A172 (cell line): ENCODE data around the gene SPINK4. TPM values are rescaled to one million over a fixed set of nuclear protein-coding genes. Genes with fewer than 3 reads are reported as not detected.
A peak's percentile ranks its signal among the peaks of the same experiment; 100 is the strongest.

ENCODE experiments used
- DNase-seq: peaks from one replicate; pipeline ENCODE4 v3.0.0-alpha.2; 2015; ENCODE audit warnings: low spot score
- total RNA-seq: library from RNA; depleted of rRNA; stranded (reverse); fragments of >200 nt; shearing (Covaris generic); gene quantifications from 2 replicates; pipeline ENCODE4 v1.2.3, GENCODE V29; 2014

Gene SPINK4
- total RNA-seq, 1 experiment from 2014 or later, result not detected

DNA sequence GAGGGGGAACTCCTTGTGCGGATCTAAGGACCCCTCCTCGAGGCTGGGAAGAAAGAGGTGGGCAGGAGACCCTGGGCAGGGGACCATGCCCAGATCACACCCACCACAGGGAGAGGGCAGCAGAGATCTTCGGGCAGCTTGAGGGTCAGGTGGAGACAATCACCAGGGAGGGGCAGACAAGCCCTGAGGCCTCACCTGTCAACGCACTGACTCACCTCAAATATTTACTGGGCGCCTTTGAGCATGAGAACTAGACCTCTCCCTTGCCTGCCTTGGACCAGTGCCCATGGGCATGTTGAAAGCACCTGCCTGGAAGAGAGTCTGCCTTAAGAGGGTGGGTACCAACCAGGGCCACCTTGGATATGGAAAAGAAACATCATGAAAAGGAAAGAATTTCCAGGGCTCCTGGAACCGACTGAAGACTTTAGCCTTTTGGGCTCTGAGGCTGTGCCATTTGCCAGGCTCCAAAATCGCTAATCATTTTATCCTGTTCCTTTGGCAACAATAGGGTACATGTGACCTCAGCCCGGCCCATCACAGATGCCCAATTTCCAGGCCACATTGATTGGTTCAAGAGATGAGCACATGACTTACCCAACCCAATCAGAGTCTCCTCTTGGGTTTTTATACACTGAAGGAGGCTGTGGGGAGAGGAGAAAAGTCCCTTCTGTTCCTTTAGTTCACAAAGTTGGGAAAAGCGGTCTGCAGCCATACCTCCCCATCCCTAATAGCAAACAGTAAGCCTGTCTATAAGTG is 10.4 kb upstream of the SPINK4 start:
- DNase-seq, result peak; percentile 59

DNA sequence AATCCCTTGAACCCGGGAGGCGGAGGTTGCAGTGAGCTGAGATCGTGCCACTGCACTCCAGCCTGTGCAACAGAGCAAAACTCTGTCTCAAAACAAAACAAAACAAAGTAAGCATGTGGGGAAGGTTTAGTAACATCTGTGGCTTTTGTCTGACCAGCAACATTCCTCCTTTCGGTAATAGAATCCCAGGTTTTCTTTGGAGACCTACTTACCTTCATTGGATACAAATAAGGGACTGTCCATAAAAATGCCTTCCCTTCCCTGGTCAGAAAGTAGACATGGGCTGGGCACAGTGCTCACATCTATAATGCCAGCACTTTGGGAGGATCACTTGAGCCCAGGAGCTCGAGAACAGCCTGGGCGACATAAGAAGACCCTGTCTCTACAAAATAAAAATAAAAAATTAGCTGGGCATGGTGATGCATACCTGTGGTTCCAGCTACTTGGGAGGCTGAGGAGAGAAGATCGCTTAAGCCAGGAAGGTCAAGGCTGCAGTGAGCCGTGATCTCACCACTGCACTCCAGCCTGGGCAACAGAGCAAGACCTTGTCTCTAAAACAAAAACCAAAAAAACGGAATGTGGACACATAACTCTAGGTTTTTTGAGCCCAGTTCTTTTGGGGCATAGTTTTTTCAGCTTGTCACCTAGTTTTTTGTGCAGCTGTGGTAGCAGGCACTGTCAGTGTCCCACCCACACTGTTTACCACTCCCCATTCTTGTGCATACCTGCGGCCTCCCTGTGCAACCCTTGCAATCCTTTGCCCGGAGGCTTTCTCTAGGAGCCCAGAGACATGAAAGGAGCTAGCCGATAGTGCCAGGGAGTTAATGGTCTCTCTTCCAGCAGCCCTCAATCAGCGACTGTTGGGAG is 9.0 kb upstream of the SPINK4 start:
- DNase-seq, result no peak

DNA sequence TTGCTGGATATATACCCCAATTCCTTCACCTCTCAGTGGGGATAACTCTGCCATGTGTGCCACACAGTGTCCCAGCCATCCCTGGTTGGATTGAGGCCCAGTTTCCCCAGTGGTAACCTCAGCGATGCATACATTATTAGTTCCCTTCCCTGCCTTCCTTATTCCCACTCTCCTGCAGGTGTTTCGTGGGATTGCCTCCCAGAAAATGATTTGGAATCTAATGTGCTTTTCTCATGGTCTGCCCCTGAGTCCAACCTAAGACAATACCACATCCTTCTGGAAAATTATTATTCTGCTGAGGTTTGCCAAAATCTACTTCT is 8.4 kb upstream of the SPINK4 start:
- DNase-seq, result no peak

DNA sequence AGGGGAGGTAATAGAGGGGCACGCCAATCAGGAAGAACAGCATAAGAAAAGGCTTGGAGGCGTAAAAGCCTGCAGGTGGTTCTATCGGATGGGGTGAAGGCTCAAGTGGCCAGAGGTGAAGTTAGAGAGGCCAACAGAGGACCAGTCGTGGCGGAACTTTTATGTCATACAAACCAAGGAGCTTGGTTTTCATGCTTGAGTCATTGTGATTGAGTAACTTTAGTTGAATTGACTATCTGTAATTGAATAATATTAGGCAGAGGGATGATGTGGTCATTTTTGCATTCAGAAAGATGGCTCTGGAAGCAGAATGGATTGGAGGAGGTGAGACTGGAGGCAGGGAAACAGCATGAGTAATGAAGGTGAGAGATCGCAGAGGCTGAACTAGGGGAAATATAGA is 7.2 kb upstream of the SPINK4 start:
- no peak for DNase-seq

DNA sequence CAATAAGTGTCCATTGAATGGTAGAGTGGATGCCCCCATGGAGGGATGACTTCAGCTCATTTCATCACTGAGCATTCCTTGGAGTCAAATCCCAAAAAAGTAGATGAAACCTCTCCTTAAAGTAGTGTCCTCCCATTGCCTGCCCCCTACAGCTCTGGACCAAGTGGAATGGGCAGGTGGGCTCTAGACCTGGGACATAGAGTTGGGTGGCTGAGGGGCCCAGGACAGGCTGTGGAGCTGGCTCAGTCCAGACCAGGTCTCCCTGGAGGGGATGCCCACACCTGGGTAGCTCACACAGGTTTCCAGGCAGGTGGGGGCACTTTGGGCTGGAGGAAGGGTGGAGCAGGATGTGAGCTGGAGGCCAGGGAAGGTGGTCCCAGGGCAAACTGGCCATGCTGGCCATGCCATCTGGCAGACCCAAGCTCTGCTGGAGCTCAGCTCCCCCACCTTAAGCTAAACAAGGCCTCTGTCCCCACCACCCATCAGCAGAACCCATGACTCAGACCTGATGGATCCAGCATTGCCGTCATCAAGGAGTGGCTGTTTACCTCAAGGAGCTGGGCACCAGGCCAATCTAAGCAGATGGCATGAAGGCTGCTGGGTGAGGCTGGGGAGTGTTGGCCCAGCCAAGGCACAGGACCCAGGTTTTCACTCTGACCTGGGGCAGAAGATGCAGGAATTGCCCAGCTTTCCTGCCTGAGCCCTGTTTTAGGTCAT is 6.2 kb upstream of the SPINK4 start:
- peak; percentile 93 for DNase-seq

DNA sequence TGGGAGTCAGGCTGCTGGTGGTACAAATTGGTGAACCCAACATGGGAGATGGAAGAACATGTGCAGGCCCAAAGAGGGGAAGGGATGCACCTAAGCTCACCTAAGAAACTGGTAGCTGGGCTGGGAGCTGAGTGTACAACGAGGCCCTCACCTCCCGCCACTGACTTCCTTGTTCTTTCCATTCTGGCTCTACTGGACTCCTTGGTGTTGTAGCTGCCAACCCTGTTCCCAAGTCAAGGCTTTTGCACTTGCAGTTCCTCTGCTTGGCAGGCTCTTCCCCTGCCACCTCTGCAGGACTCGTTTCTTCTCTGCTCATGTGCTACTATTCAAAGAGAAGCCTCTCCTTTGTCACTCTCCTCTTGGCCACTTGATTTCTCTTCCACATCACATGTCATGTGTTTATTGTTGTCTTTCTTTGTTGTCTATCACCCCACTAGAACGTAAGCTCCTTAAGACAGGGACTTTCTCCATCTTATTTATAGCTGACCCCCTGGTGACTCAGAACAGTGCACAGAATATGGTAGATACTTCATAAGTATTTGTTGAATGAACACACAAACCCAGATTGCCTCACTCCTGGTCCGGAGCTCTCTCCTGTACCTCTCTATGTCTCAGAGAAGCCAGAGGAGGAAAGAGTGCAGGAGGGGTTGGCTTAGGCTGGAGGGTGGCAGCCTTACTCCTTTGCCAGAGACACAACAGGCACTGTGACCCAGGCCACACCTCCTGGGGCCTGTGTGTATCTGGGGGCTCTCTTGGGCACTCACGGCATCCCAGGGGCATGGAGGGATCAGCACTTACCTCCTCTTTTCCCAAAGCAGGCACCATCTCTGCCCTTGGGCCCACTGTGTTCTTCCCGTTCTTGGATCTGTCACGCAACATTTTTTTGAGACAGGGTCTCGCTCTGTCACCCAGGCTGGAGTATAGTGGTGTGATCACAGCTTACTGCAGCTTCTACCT is 5.2 kb upstream of the SPINK4 start:
- DNase-seq, result no peak

DNA sequence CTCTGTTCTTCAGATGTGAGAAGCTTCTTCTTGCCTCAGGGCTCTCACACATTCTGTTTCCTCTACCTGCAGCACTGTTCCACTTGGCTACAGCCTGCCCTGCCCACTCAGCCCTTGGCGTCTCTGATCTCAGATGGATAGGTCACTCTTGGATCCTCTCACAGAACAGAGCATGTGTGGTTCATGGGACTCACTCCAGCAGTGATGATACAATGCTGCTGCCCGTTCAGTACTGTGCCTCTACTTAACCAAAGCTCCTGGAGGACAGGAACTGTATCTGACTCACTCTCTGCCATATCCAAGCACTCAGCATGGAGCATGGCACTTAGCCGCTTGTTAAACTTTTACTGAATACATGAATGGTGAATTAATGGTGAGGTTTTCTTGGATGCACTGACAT is 3.4 kb upstream of the SPINK4 start:
- no peak for DNase-seq

DNA sequence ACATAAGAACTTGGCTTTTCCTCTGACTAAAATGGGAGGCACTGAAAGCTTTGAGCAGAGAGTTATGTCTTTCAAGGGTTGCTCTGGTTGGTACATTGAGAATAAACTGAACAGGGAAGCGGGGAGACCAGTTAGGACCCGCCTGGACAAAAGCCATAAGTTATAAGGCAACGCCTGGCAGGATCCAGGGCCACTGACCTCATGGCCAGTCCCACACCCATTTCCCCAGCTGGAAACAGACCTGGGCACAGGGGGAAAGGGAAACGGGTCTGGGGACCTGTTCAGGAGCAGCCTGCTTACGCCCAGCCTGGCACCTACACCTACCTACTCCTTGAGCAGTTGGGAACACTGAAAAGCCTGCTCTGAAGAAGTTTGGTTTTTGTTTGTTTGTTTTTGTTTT is 1.3 kb downstream of the SPINK4 start:
- DNase-seq, result no peak

DNA sequence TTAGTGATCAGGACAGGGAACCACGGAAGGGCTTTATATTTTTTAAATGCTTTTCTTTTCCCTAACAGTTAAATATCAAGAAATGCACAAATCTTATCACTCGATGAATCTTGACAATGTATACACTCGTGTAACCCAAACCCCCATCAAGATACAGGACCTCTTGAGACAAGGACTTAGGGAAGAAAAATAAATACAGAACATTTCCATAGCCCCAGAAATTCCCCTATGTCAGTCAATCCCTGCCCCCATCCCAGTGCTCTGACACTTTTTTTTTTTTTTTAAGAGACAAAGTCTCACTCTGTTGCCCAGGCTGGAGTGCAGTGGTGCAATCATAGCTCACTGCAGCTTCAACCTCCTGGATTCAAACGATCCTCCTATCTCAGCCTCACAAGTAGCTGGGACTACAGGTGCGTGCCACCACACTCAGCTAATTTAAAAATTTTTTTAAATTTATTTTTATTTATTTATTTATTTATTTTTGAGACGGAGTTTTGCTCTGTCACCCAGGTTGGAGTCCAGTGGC is 2.7 kb downstream of the SPINK4 start:
- no peak for DNase-seq

DNA sequence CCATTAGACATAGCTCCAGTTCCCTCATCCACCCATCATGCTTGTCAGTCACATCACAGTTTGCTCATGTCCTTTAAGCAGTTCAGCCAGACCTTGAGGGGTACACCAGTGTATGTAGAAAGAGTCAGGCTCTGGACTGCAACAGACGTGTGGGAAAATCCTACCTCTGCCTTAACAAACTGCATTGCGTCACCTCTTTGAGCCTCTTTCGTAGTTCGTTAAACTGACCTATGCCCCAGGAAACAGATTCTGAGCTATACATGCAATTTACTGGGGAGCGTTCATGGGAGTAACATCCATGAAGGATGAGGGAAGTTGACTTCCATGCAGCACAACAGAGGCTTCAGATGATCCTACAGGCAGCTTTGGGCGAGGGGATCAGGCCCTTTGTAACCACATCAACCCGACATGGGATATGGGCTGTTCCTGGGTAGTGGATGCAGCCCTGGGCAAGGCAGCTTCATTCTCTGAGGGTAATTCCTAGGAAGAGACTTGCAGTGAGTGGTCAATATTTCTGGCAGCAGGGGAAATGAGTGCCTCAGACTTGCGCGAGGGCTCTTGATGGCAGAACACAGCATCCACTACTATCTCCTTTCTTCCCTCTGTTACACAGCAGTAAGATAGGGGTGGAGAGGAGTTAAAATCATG is 4.3 kb downstream of the SPINK4 start:
- DNase-seq, result no peak

DNA sequence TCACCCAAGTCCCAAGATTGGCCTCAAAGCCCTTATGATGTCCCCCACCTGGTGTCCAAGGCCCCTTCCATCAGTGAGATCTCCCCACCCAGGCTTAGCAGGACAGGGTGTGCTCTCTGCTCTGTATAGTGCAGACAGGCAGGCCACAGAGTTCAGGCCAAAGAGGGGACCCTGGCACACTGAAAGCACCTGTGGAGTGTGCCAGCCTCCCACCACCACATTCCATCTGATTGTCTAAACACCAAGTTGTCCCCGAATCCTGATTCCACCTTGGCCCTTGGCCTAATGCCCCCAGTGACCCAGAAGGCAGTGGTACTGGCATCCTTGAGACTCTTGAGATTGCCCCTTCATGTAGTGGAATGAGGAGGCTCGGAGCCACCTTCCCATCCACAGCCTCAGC is 5.4 kb downstream of the SPINK4 start:
- no peak for DNase-seq

DNA sequence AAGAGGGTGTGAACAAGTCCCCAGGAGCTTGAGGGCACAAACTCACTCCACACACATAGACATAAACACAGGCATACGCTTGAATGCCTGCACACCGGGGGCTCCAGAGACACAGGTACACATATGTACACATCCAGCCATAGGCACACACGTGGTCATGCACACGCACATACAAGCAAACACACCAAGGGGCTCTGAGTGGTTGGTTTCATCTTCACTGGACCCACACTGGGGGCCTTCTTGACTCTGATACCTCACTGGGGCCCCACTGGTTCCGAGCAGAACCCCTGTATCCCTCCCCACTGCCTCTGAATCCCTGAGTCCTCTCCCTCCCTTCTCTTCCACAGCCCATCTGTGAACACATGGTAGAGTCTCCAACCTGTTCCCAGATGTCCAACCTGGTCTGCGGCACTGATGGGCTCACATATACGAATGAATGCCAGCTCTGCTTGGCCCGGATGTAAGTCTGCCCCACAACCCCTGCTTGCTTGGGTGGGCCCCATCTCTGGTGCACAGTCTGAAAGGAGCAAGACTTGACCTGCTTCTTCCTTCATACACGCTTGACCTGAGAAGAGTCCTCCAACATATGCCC is 6.4 kb downstream of the SPINK4 start:
- DNase-seq, result no peak

DNA sequence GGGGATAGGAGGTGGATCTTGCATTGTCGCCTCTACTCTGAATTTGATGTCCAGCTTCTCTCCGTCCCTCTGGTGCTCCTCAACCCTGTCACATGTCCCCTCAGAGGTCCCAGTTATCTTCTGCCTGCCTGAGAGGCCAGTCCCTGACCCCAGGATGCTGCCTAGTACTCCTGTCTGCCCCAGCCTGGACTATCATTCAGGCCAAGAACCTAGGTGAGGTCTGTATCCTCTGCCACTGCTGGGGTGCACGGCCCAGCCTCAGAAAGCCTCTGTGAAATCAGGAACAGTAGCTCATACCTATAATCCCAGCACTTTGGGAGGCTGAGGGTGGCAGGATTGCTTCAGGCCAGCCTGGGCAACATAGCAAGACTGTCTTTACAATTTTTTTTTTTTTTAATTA is 8.6 kb downstream of the SPINK4 start:
- DNase-seq, result no peak

DNA sequence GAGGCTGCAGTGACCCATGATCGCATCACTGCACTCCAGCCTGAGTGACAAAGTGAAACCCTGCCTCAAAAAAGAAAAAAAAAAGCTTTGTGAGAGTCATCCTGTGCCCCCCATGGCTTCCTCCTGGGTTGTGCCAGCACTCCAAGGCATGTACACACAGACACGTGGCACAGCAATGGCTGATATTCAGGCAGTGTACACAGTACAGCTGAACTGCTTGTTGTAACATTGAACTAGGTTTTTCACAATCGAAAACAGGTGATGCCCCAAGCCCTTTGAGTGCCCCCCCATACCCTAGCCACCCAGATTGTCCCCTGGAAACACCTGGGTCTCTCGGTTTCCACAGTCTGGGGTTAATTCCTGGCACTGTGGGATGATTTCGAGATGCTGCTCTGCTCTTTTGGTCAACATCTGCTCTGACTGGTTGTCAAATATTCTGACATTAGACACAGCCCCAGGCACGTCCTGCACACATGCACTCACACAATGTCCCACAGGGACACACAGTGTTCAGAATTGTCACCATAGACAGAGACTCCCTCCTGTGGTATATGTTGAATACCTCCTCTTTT is 9.2 kb downstream of the SPINK4 start:
- DNase-seq, result no peak

DNA sequence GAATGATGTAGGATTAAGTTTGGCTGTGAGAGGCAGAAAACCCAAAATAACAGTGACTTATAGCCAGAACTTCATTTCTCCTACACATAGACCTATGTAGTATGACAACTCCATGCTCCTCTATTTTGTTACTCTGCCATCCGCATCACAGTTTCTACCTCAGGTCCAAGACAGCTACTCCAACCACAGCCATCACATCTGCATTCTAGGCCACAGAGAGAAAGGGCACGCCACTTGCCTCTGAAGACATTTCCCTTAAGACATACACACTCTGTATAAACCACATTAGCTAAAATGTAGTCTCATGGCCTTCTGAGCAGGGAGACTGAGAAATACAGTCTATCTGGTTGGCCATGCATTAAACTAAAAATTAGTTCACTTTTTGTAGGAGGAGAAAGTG is 10.0 kb downstream of the SPINK4 start:
- no peak for DNase-seq

DNA sequence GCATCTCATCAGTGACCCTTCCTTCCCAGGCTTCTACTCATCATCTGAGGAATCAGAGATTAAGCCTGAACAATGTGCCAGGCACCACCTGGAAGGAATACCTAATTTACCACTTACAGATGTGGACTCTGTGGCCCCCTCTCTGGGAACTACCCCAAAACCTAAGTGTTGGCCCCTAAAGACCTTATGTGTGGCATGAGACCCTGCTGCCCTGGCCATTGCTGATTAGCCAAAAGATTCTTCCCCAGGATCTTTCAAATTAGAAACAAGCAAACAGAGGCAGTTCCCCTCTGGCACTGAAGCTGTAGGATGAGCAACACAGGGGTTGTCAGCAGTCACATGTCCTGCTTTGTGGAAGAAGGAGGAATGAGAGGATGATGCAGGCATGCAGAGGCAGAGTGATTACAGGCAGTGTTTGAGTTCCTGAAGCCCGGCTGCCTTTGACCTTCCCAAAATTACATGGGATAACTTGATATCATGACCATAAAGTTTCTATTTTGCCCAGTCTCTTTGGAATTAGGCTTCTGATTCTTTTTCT is 10.6 kb downstream of the SPINK4 start:
- DNase-seq, result no peak

DNA sequence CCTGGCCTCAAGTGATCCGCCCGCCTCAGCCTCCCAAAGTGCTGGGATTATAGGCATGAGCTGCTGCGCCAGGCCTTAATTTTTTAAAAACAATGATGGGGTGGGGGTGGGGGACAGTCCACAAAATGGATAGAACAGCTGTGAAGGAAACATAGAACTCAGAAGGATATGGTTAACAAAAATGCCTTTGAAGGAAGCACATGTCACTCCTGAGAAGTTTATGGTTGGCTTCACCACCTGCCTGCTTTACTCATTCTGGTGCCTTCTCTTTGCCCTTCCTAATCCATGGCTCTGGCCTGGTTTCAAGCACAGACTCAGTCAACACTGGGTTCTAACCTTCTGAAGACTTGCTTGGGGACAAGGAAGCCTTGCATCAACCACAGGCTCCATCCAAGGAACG is 14.2 kb downstream of the SPINK4 start:
- DNase-seq, result no peak

DNA sequence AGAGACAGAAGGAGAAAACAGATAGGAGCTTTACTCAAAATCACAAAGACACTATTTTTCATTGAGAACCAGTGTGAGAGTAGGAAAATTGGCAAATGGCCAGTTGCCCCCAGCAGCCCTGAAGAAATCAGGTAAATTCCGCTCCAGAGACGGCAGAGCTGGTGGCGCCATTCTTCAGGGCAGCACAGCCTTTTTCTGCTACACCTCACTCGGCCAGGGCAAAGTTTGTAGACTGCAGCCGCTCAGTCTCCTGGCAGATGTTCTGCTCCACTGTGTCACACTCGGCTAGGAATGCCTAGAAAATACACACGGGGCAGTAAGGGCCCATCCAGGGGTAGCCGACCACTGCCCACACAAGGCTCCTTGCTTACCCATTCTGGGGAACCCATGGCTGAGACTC is 15.0 kb downstream of the SPINK4 start:
- no peak for DNase-seq

DNA sequence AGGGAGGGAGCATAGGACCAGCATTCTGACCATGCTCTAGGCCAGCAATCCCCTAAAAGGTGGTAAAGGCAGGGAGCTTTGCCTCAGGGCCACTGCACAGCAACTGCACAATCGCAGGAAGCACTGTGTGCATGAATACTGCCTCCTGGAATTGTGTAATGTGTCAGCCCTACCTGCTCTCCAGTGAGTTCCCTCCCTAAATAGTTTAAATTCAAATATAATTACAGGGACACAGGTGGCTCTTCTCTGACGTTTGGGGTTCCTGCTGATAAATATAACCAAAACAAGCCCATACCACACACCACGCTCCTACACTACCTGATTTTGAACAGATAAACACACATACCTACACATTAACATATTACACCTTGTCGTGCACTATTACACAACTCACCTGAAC is 15.5 kb downstream of the SPINK4 start:
- no peak for DNase-seq

DNA sequence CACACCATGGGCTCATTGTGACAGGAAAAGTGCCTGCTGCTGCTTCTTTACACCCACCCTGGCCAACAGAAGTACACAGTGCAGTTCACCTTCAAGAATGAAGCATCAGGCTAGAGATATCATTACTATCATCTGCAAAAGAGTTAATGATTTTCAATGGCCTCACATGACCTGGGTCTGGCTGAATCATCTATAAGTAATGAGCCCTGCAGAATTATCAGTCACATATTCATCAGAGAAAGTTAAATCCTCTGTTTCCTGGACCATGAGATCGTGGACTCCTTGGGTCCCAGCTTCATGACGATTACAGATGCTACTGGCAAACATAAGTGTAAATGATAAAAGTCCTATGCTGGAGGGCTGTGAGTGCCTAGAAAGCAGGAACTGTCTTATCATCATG is 16.3 kb downstream of the SPINK4 start:
- DNase-seq, result no peak
